ENCODE measurements around the gene DLX6.
A peak's percentile ranks its signal among the peaks of the same experiment; 100 is the strongest.
"Not testable (repeated sequence)": the region's sequence is repeated elsewhere in the genome, so short reads cannot be mapped to it uniquely, and the experiment has no call there.

DLX6 gene

GRCh38 chr7:97024209-97025129 lies 19.1 kb downstream of the DLX6 start, which contains the start of gene DLX5:
Gene DLX5, minus strand, starts transcription at chr7:97024831. Its CDS starts 208 bp downstream, at chr7:97024623.
- DNase-seq, result no peak

- DNase-seq, result no peak
Observed at GRCh38 chr7:97025130-97025499, 19.8 kb downstream of the DLX6 start.

- no peak for DNase-seq
Observed at GRCh38 chr7:97025983-97026714, 20.8 kb downstream of the DLX6 start.

GRCh38 chr7:97026715-97027426 lies 21.5 kb downstream of the DLX6 start:
- DNase-seq, result no peak

- peak; percentile 64 to 65 for DNase-seq
Observed at GRCh38 chr7:97027427-97028234, 22.3 kb downstream of the DLX6 start.

- not testable (repeated sequence) for DNase-seq
Observed at GRCh38 chr7:97034213-97034852, 29.0 kb downstream of the DLX6 start.

- no peak for DNase-seq
Observed at GRCh38 chr7:97039374-97040065, 34.2 kb downstream of the DLX6 start.

- no peak for DNase-seq
Observed at GRCh38 chr7:97043281-97043680, 37.9 kb downstream of the DLX6 start.

Data from CD4-positive, alpha-beta T cell treated with Interleukin-1 beta for 1 hour (primary cell).